ENCODE data around the gene CGNL1.

CGNL1 gene

DNA sequence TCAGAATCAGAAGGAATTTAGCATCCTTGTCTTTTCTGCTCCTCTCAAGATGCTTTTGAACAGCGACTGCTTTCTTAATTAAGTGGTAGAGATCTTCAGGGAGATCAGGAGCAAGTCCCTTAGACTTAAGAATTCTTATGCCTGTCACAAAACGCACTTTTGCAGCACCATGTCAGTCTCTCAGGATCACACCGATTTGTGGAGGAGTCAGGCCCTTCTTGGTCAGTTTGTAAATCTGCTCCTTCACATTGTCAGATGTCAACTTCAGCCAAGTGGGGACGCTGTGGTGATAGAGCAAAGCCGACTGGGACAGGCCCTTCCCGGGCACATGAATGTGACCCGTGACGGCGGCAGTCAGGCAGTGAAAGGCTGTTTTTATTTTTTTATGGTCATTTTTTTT lies 179.7 kb downstream of the CGNL1 start:
- H3F3A ChIP-seq (ENCODE audit: insufficient read depth, low read length): no peaks in the 10 kb centered on the region
- no peaks in the 10 kb centered on the region for H3K27me3 ChIP-seq (replicated peaks; ENCODE audit: insufficient read depth, low read length)
- H3K9me3 ChIP-seq (replicated peaks; ENCODE audit: insufficient read depth, low read length): no peaks in the 10 kb centered on the region
- no peaks in the 10 kb centered on the region for H3K9me2 ChIP-seq (replicated peaks; ENCODE audit: insufficient read depth, low read length)
- TF ChIP-seq EZH2phosphoT487 (IDR thresholded peaks at IDR 0.05; ENCODE audit: low read length) (no peak), EZH2 (optimal IDR thresholded peaks at IDR 0.05; ENCODE audit: low read depth, low read length) (no peak)
- TF ChIP-seq, protein P1, sequence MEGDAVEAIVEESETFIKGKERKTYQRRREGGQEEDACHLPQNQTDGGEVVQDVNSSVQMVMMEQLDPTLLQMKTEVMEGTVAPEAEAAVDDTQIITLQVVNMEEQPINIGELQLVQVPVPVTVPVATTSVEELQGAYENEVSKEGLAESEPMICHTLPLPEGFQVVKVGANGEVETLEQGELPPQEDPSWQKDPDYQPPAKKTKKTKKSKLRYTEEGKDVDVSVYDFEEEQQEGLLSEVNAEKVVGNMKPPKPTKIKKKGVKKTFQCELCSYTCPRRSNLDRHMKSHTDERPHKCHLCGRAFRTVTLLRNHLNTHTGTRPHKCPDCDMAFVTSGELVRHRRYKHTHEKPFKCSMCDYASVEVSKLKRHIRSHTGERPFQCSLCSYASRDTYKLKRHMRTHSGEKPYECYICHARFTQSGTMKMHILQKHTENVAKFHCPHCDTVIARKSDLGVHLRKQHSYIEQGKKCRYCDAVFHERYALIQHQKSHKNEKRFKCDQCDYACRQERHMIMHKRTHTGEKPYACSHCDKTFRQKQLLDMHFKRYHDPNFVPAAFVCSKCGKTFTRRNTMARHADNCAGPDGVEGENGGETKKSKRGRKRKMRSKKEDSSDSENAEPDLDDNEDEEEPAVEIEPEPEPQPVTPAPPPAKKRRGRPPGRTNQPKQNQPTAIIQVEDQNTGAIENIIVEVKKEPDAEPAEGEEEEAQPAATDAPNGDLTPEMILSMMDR (IDR thresholded peaks at IDR 0.05; ENCODE audit: low read length): no peak
- no peak for DNase-seq
- H4K20me1 ChIP-seq (ENCODE audit: insufficient read depth, low read length): no peaks in the 10 kb centered on the region
- H3K27ac ChIP-seq (ENCODE audit: low read length): no peak overlapping the region
- no peak overlapping the region for H2AFZ ChIP-seq (ENCODE audit: low read length)
- H3K4me1 ChIP-seq (ENCODE audit: low read length): no peaks in the 10 kb centered on the region
- no peaks in the 10 kb centered on the region for H3K36me3 ChIP-seq (replicated peaks; ENCODE audit: insufficient read depth, low read length)
- H3K4me3 ChIP-seq (ENCODE audit: low read length): no peak overlapping the region
- H3K4me2 ChIP-seq (ENCODE audit: low read depth, low read length): no peak overlapping the region
- H3K9ac ChIP-seq (ENCODE audit: low read length): no peak overlapping the region
- no peaks in the 10 kb centered on the region for H3K79me2 ChIP-seq (ENCODE audit: low read length)

DNA sequence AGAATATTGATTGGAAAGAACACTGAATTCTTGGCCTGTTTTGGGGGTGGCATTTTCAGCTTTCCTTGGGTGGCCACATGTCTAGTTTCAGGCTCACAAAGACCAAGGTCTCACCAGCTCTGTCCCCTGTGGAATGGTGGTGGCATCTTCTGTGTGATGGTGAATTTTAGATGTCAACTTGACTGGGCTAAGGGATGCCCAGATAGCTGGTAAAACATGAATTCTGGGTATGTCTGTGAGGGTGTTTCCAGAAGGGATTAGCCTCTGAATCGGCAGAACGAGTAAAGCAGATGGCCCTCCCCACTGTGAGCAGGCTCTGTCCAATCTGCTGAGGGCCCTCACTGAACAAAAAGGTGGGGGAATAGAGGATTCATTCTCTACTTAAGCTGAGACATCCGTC lies 181.0 kb downstream of the CGNL1 start:
- Histone ChIP-seq H3K4me1 (ENCODE audit: low read length) (no peaks in the 10 kb centered on the region), H3K9me2 (replicated peaks; ENCODE audit: insufficient read depth, low read length) (no peaks in the 10 kb centered on the region), H3K27me3 (replicated peaks; ENCODE audit: insufficient read depth, low read length) (no peaks in the 10 kb centered on the region), H3K9me3 (replicated peaks; ENCODE audit: insufficient read depth, low read length) (no peaks in the 10 kb centered on the region), H4K20me1 (ENCODE audit: insufficient read depth, low read length) (no peaks in the 10 kb centered on the region), H3K36me3 (replicated peaks; ENCODE audit: insufficient read depth, low read length) (no peaks in the 10 kb centered on the region), H3K4me3 (ENCODE audit: low read length) (no peak overlapping the region), H3K27ac (ENCODE audit: low read length) (no peak overlapping the region), H3K4me2 (ENCODE audit: low read depth, low read length) (no peak overlapping the region), H3K79me2 (ENCODE audit: low read length) (no peaks in the 10 kb centered on the region), H3K9ac (ENCODE audit: low read length) (no peak overlapping the region), H3F3A (ENCODE audit: insufficient read depth, low read length) (no peaks in the 10 kb centered on the region), H2AFZ (ENCODE audit: low read length) (no peak overlapping the region)
- TF ChIP-seq, protein P1 (IDR thresholded peaks at IDR 0.05; ENCODE audit: low read length): no peak
- no peak for TF ChIP-seq EZH2 (optimal IDR thresholded peaks at IDR 0.05; ENCODE audit: low read depth, low read length)
- TF ChIP-seq EZH2phosphoT487 (IDR thresholded peaks at IDR 0.05; ENCODE audit: low read length): no peak
- no peak for DNase-seq

DNA sequence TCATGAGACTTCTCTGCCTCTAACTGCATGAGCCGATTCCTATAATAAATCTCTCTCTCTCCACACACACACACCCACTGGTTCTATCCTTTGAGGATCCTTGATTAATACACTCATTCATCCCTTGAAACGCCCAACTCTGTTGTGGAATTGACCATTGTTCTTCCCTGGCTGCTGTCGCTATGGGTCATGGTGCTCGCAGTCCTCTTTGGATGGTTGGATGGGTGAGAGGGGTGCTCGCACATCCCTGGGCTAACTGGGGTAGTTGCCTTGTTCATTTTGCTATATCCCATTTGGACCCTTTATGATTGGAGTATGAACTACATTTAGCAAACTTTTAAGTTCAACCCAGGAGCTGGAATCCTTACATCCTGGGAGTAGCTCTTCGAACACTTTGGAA lies 181.5 kb downstream of the CGNL1 start:
- TF ChIP-seq EZH2 (optimal IDR thresholded peaks at IDR 0.05; ENCODE audit: low read depth, low read length) (no peak), EZH2phosphoT487 (IDR thresholded peaks at IDR 0.05; ENCODE audit: low read length) (no peak)
- TF ChIP-seq, protein P1 (IDR thresholded peaks at IDR 0.05; ENCODE audit: low read length): no peak
- Histone ChIP-seq H3K9me2 (replicated peaks; ENCODE audit: insufficient read depth, low read length) (no peaks in the 10 kb centered on the region), H3K4me2 (ENCODE audit: low read depth, low read length) (no peak overlapping the region), H3K4me1 (ENCODE audit: low read length) (no peaks in the 10 kb centered on the region), H3K79me2 (ENCODE audit: low read length) (no peaks in the 10 kb centered on the region), H2AFZ (ENCODE audit: low read length) (no peak overlapping the region), H3K9me3 (replicated peaks; ENCODE audit: insufficient read depth, low read length) (no peaks in the 10 kb centered on the region), H3K4me3 (ENCODE audit: low read length) (no peak overlapping the region), H3F3A (ENCODE audit: insufficient read depth, low read length) (no peaks in the 10 kb centered on the region), H3K27ac (ENCODE audit: low read length) (no peak overlapping the region), H3K36me3 (replicated peaks; ENCODE audit: insufficient read depth, low read length) (no peaks in the 10 kb centered on the region), H3K27me3 (replicated peaks; ENCODE audit: insufficient read depth, low read length) (no peaks in the 10 kb centered on the region), H3K9ac (ENCODE audit: low read length) (no peak overlapping the region), H4K20me1 (ENCODE audit: insufficient read depth, low read length) (no peaks in the 10 kb centered on the region)
- DNase-seq: no peak
